MG63 (cell line): ENCODE results near the gene AKAP6. TPM values are rescaled to one million over a fixed set of nuclear protein-coding genes. Genes with fewer than 3 reads are reported as not detected.

ENCODE experiments used
- DNase-seq: peaks from one replicate; pipeline ENCODE4 v3.0.0-alpha.2; 2020
- H3K27me3 ChIP-seq: fragments of 250-450 bp; sonication (Bioruptor Pico); 2 replicates; pipeline ENCODE4 v1.5.1; 2020; ENCODE audit warnings: mild to moderate bottlenecking, moderate library complexity
- H3K36me3 ChIP-seq: fragments of 250-450 bp; sonication (Bioruptor Pico); 2 replicates; pipeline ENCODE4 v1.5.1; 2020; ENCODE audit warnings: mild to moderate bottlenecking, moderate library complexity
- H3K4me3 ChIP-seq: fragments of 250-450 bp; sonication (Bioruptor Pico); 2 replicates; pipeline ENCODE4 v1.5.1; 2020; ENCODE audit warnings: mild to moderate bottlenecking, moderate library complexity
- H3K9me3 ChIP-seq: fragments of 250-450 bp; sonication (Bioruptor Pico); 2 replicates; pipeline ENCODE4 v1.5.1; 2020; ENCODE audit warnings: mild to moderate bottlenecking, moderate library complexity
- total RNA-seq: library from RNA; depleted of rRNA; stranded (reverse); fragments of >200 nt; shearing (Covaris generic); gene quantifications from 2 replicates; pipeline ENCODE4 v1.2.3, GENCODE V29; 2014; ENCODE audit warnings: low replicate concordance

Gene AKAP6
- total RNA-seq, 1 experiment from 2014 or later, result 1.7 TPM

GRCh38 chr14:32710731-32711680, 381.9 kb downstream of the AKAP6 start:
- H3K9me3 ChIP-seq, result no peaks in the 10 kb centered on the region
- no peak for DNase-seq
- no peaks in the 10 kb centered on the region for H3K36me3 ChIP-seq
- no peak overlapping the region for H3K4me3 ChIP-seq
- no peaks in the 10 kb centered on the region for H3K27me3 ChIP-seq

- Histone ChIP-seq H3K4me3 (no peak overlapping the region), H3K36me3 (no peaks in the 10 kb centered on the region), H3K9me3 (no peaks in the 10 kb centered on the region), H3K27me3 (no peaks in the 10 kb centered on the region)
- no peak for DNase-seq
Measured at GRCh38 chr14:32713856-32714255, 384.8 kb downstream of the AKAP6 start.

- Histone ChIP-seq H3K4me3 (no peak overlapping the region), H3K36me3 (no peaks in the 10 kb centered on the region), H3K9me3 (no peaks in the 10 kb centered on the region), H3K27me3 (no peaks in the 10 kb centered on the region)
- DNase-seq, result no peak
Measured at GRCh38 chr14:32719601-32720000, 390.5 kb downstream of the AKAP6 start.

GRCh38 chr14:32720927-32721326, 391.8 kb downstream of the AKAP6 start:
- Histone ChIP-seq H3K36me3 (no peaks in the 10 kb centered on the region), H3K4me3 (no peak overlapping the region), H3K9me3 (no peaks in the 10 kb centered on the region), H3K27me3 (no peaks in the 10 kb centered on the region)
- no peak for DNase-seq

GRCh38 chr14:32722631-32723183, 393.6 kb downstream of the AKAP6 start:
- Histone ChIP-seq H3K36me3 (no peaks in the 10 kb centered on the region), H3K4me3 (no peak overlapping the region), H3K27me3 (no peaks in the 10 kb centered on the region), H3K9me3 (no peaks in the 10 kb centered on the region)
- no peak for DNase-seq

- peak; percentile 6 for DNase-seq
- Histone ChIP-seq H3K27me3 (no peaks in the 10 kb centered on the region), H3K9me3 (no peaks in the 10 kb centered on the region), H3K4me3 (no peak overlapping the region), H3K36me3 (no peaks in the 10 kb centered on the region)
Measured at GRCh38 chr14:32724867-32725471, 395.9 kb downstream of the AKAP6 start.

GRCh38 chr14:32726516-32726915, 397.4 kb downstream of the AKAP6 start:
- Histone ChIP-seq H3K36me3 (no peaks in the 10 kb centered on the region), H3K9me3 (no peaks in the 10 kb centered on the region), H3K4me3 (no peak overlapping the region), H3K27me3 (no peaks in the 10 kb centered on the region)
- DNase-seq, result no peak

- no peaks in the 10 kb centered on the region for H3K36me3 ChIP-seq
- no peaks in the 10 kb centered on the region for H3K9me3 ChIP-seq
- no peaks in the 10 kb centered on the region for H3K27me3 ChIP-seq
- H3K4me3 ChIP-seq, result no peak overlapping the region
- no peak for DNase-seq
Measured at GRCh38 chr14:32727832-32728231, 398.7 kb downstream of the AKAP6 start.

GRCh38 chr14:32728526-32728925, 399.4 kb downstream of the AKAP6 start:
- no peak overlapping the region for H3K4me3 ChIP-seq
- DNase-seq, result no peak
- H3K9me3 ChIP-seq, result no peaks in the 10 kb centered on the region
- no peaks in the 10 kb centered on the region for H3K36me3 ChIP-seq
- no peaks in the 10 kb centered on the region for H3K27me3 ChIP-seq

GRCh38 chr14:32728976-32729375, 399.9 kb downstream of the AKAP6 start:
- Histone ChIP-seq H3K36me3 (no peaks in the 10 kb centered on the region), H3K9me3 (no peaks in the 10 kb centered on the region), H3K4me3 (no peak overlapping the region), H3K27me3 (no peaks in the 10 kb centered on the region)
- DNase-seq, result no peak

- Histone ChIP-seq H3K27me3 (no peaks in the 10 kb centered on the region), H3K36me3 (no peaks in the 10 kb centered on the region), H3K9me3 (no peaks in the 10 kb centered on the region), H3K4me3 (no peak overlapping the region)
- no peak for DNase-seq
Measured at GRCh38 chr14:32731249-32731648, 402.2 kb downstream of the AKAP6 start.

GRCh38 chr14:32733015-32733414, 403.9 kb downstream of the AKAP6 start:
- H3K9me3 ChIP-seq, result no peaks in the 10 kb centered on the region
- DNase-seq, result no peak
- no peaks in the 10 kb centered on the region for H3K27me3 ChIP-seq
- H3K4me3 ChIP-seq, result no peak overlapping the region
- H3K36me3 ChIP-seq, result no peaks in the 10 kb centered on the region

- Histone ChIP-seq H3K36me3 (no peaks in the 10 kb centered on the region), H3K27me3 (no peaks in the 10 kb centered on the region)
Measured at GRCh38 chr14:32734261-32734660, 405.2 kb downstream of the AKAP6 start.

GRCh38 chr14:32737621-32738020, 408.5 kb downstream of the AKAP6 start:
- Histone ChIP-seq H3K36me3 (no peaks in the 10 kb centered on the region), H3K4me3 (no peak overlapping the region), H3K9me3 (0 out of 2 replicates have a peak, but pooled peaks cover 3% of the 10 kb centered on the region), H3K27me3 (no peaks in the 10 kb centered on the region)
- no peak for DNase-seq

More at GRCh38 chr14:32734261-32734660, 405.2 kb downstream of the AKAP6 start:
- Histone ChIP-seq H3K9me3 (no peaks in the 10 kb centered on the region), H3K4me3 (no peak overlapping the region)
- DNase-seq, result no peak

- DNase-seq, result no peak
- Histone ChIP-seq H3K27me3 (no peaks in the 10 kb centered on the region), H3K36me3 (no peaks in the 10 kb centered on the region), H3K4me3 (no peak overlapping the region), H3K9me3 (0 out of 2 replicates have a peak, but pooled peaks cover 3% of the 10 kb centered on the region)
Measured at GRCh38 chr14:32738206-32738871, 409.2 kb downstream of the AKAP6 start.

GRCh38 chr14:32744811-32745445, 415.8 kb downstream of the AKAP6 start:
- Histone ChIP-seq H3K9me3 (no peaks in the 10 kb centered on the region), H3K27me3 (no peaks in the 10 kb centered on the region), H3K4me3 (no peak overlapping the region), H3K36me3 (no peaks in the 10 kb centered on the region)
- no peak for DNase-seq
